ENCODE measurements around the gene NLRP3.

DNA sequence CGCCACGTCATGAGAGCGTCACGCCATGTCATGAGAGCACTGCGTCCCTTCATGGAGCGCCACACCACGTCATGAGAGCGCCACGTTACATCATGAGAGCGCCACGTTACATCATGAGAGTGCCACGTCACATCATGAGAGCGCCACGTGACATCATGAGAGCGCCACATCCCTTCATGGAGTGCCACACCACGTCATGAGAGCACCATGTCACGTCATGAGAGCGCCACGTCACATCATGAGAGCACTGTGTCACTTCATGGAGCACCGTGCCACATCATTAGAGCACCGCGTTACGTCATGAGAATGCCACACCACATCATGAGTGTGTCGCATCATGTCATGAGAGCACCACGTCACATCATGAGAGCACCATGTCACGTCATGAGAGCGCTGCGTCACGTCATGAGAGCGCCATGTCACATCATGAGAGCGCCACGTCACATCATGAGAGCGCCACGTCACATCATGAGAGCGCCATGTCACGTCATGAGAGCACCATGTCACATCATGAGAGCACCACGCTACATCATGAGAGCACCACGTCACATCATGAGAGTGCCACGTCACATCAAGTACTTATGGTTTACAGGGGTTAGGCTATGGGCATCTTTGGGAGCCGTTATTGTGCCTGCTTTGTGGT is 9.8 kb upstream of the NLRP3 start:
- TF ChIP-seq, protein P1, sequence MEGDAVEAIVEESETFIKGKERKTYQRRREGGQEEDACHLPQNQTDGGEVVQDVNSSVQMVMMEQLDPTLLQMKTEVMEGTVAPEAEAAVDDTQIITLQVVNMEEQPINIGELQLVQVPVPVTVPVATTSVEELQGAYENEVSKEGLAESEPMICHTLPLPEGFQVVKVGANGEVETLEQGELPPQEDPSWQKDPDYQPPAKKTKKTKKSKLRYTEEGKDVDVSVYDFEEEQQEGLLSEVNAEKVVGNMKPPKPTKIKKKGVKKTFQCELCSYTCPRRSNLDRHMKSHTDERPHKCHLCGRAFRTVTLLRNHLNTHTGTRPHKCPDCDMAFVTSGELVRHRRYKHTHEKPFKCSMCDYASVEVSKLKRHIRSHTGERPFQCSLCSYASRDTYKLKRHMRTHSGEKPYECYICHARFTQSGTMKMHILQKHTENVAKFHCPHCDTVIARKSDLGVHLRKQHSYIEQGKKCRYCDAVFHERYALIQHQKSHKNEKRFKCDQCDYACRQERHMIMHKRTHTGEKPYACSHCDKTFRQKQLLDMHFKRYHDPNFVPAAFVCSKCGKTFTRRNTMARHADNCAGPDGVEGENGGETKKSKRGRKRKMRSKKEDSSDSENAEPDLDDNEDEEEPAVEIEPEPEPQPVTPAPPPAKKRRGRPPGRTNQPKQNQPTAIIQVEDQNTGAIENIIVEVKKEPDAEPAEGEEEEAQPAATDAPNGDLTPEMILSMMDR (conservative IDR thresholded peaks at IDR 0.05): no peak
- TF ChIP-seq EZH2 (IDR thresholded peaks at IDR 0.05; ENCODE audit: low read depth): no peak
